Embryonic facial prominence (tissue), 1 donor: Measurements from ENCODE around the gene RIC1.
"Not testable (repeated sequence)": the region's sequence is repeated elsewhere in the genome, so short reads cannot be mapped to it uniquely, and the experiment has no call there.

ENCODE experiments used
- DNase-seq: peaks from one replicate; pipeline ENCODE4 v3.0.0-alpha.2; 2016; ENCODE audit errors: extremely low spot score

Gene RIC1

DNA sequence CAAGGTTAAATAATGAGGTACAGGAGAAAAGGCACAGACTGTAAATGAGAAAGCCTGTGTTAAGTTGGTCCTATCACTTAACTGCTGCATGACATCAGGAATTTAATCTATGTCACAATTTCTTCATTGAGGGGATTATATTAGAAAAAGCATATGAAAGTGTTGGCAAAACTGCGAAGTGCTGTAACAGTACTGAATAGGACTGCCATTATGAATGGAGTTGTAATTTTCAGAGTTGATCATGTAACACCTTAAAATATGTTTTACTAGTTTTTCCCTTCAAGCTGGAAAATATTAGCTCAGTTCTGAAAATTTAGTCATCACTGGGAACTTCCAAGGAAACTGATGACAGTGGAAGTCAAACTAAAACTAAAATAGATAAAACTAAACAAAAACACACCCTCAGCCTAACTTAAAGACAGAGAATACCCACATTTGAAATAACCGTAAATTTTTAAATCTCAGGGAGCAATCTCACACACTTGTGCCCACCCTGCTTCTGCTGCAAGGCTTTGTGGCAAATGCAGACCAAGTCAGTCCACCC lies 158.9 kb downstream of the RIC1 start:
- no peak for DNase-seq

DNA sequence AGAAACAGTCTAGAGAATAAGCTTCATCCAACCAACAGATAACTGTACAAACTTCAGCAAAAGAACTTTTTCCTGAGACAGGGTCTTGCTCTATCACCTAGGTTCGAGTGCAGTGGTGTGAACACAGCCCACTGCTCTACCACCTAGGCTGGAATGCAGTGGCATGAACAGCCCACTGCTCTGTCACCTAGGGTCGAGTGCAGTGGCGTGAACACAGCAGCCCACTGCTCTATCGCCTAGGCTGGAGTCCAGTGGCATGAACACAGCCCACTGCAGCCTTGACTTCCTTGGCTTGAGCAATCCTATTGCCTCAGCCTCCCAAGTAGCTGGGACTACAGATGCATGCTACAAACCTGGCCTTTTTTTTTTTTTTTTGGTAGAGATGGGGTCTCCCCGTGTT lies 160.6 kb downstream of the RIC1 start:
- no peak for DNase-seq

DNA sequence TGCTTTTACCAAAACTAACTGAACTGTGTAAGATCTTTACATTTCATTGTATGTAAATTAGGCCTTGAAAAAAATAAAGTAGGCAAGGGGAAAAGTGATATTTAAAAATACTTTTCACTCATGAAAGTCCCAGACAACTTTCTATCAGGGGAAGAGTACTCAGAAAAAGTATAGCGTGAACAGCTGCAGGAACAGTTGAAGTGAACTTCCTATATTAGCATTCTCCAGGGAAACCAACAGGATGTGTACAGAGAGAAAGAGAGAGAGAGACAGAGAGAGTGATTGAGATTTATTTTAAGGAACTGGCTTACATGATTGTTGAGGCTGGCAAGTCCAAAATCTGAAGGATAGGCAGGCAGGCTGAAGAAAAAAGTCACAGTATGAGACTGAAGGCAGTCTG lies 162.0 kb downstream of the RIC1 start:
- DNase-seq: no peak

DNA sequence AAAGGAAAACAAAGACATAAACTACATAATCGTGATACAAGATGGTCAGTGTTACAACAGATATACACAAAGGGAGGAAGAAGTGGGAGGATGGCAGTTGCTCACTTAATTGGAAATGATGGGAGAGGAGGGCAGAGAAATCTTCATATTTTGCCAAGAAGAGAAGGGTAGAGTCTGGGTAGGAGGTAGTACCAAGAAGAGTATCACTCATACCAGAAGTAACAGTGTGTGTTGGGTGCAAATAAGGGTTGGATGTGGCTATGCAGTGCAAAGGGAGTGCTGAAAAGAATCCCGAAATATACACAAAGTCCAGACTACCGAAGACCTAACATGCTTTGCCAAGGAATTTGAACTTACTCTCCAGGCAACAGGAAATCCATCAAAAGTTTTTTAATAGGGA lies 163.0 kb downstream of the RIC1 start:
- no peak for DNase-seq

DNA sequence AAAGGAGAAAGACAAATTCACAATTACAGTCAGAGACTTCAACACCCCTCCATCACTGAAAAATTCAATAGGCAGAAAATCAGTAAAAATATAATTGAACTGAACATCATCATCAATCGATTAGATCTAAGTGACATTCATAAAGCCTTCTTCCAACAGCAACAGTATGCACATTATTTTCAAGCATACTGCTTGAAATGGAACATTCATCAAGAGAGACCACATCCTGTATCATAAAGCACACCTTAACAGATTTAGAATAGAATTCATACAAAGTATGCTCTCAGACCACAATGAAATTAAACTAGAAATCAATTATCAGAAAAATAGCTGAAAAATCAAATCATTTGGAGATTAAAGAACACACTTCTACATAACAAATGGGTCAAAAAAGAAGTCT lies 164.9 kb downstream of the RIC1 start:
- DNase-seq: no peak

DNA sequence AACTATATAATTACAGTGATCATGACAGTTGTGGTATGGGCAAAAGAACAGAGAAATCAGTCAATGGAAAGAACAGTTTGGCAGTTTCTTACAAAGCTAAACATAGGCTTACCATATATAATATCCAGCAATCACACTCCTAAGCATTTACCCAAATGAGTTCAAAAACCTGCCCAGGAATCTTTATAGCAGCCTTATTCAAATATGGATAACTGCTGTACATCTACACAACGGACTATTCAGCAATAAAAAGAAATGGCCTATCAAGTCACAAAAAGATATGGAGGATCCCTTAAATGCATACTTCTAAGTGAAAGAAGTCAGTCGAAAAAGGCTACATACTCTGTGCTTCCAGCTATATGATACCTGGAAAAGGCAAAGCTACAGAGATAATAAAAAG lies 167.4 kb downstream of the RIC1 start:
- no peak for DNase-seq

DNA sequence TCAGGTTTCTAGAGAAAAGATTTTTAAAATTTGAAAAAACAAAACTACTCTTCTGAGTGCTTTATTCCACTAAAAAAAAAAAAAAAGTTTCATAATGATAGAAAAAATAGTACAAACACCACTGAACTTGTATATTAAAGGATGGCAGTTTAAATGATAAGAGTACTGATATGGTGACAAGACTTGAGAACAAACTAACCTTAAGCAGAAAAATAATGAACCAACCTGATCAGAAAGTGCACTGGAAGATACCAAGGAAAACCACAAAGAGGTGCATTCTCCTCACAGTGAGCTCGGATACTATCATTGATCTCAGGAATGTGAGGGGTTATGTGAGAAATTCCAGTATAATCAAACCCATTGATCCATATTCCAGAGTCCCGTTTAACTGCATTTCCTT lies 169.7 kb downstream of the RIC1 start:
- no peak for DNase-seq

DNA sequence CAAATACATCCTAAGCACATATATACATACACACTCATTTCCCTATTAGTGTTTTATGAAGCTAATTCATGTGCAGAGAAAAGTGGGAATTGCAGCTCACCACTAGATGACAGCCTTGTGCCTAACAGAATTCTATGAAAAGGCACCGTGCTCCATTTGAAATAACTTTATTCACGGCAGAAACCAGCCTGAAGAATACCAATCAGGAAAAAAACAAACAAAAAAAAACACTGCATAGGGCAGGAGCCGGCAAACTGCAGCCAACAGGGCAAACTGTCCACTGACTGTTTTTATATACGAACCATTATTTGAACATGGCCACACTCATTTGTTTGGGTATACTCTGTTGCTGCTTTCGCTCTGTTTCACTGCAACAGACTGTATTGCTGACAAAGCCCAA lies 170.4 kb downstream of the RIC1 start:
- DNase-seq: no peak

DNA sequence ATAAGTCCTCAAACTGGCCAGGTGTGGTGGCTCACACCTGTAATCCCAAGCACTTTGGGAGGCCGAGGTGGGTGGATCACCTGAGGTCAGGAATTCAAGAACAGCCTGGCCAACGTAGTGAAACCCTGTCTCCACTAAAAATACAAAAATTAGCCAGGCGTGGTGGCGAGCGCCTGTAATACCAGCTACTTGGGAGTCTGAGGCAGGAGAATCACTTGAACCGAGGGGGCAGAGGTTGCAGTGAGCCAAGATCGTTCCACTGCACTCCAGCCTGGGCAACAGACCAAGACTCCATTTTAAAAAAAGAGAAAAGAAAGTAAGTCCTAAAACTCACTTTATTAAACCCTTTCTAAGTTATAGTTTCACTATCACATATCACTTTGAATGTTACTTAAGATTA lies 171.5 kb downstream of the RIC1 start:
- not testable (repeated sequence) for DNase-seq

DNA sequence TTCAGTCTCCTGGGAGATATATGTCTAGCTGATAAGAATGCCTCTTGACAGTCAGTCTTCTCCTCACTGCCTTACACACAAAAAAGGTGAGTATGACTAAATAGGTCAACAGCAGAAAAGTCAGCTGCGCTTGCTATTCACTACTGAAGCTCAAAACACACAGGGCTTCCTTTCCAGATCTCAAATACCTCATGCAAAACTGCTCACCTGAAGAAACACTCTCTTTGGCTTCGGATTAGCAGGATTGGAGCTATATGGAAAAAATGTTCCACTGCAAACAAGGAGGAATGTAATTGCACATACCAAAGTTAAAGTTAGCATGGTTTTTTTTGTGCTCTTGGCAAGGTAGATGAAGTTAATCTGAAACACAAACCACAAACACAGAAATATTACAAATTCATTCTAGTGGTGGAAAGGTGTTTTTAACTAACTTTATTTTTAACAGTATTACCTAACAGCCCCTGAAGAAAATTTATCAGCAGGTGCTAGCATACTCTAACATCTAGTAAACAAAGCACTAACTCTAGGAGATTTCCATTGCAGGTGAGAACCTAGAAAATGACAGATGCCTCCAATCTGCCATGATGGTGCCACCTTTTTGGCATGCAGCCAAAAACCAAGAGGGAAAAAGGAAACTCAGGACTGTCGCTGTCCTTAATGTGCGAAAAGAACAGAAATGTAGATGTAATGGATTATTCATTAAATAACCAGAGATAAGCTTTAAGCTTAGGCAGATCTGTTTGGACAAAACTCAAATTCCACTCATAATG lies 172.2 kb downstream of the RIC1 start:
- peak; percentile 11 for DNase-seq

DNA sequence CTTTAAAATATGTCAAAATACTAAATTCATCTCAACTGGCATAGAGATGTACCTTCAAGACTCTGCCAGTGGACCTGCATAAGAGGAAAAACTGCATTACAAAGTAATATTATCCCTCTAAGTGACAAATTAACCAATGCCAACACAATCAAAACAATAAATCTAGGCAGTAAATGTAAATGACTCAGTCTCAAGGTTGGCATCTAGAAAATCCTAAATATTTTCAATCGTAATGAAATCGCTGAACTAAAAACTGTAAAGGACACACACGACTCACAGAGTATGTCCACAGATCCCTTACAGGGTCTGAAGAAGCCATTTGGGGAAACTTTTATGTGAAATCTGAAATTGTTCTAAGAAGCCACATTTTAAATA lies 172.8 kb downstream of the RIC1 start:
- no peak for DNase-seq

DNA sequence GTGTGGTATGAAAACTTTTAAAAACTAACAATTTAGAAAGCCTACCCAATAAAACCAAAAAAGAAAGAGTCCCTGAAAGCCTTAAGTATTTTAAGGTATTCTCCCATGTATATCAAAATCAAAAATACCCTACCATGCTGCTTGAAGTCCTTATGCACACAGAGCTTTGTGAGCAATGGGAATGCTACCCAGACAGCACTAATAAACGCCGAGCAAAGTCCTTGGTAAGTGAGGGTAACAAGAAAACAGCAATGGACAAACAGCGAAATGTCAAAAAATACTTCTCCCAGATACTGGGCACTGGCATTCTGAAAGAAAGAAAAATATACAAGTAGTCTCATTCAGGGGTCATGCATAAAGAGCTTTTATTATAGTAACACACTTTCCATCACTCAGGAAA lies 176.6 kb downstream of the RIC1 start:
- no peak for DNase-seq

DNA sequence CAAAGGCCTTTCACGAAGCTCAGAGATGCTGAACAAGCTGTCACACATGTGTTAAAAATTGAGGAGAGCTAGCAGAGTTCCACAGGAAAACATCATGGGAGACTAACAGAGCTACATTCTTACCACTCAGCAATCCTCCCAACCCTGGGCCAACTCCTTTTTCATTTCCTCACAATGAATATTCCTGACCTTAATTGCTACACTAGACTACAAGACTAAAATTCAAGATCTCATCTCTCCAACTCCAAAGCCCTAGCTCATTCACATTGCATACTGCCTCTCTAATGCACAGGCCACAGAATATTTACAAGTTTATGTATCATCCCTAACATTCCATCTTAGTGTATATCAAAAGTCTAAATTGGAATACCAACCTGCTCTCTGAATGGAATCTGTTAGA lies 182.8 kb downstream of the RIC1 start:
- DNase-seq: no peak

DNA sequence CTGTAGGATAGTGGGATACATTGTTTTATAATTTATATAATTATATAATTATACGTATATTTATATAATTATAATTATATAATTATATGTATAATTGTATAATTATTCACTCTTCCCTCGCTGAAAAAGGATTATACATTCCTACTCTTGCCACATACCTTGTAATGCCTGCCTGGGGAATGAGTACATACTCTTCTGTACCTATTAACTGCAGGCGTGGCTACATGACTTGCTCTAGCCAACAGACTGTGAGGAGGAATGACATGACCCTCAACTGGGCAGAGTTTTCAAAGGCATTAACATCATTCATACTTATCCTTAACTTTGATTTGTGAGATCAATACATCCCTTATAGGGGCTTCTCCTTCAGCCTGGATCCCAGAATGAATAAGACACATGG lies 184.9 kb downstream of the RIC1 start:
- no peak for DNase-seq

DNA sequence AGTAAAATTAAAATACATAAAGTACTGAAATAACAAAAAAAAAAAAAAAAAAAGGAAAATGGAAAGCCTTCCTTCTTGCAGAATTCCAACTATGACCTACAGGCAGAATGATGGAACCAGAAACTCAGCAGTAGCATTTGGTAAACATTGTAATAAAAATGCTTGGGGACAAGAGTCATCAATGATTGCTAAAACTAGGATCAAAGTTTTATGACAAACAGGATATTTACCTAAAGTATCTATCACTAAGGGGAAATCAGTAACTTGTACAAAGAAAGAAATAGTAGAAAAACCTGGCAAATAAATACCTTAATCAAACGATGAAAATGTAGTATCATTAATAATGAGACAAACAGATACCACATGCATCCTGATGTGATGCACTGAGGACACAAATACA lies 186.6 kb downstream of the RIC1 start:
- DNase-seq: no peak

DNA sequence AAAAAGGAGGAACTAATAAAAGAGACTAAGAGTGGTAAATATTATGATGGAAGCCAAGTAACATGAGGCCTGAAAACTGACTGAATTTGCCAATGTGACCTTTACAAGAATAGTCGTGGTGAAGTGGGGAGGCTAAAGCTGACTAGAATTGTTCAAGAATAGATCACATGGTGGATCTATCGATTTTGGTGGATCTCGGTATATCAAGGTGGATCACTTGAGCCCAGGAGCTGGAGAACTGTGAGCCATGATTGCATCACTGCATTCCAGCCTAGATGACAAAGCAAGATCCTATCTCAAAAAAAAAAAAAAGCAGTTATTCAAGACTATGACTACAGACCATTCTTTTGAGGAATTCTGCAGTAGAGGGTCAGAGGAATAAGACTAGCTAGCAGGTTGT lies 189.0 kb downstream of the RIC1 start:
- DNase-seq: no peak

DNA sequence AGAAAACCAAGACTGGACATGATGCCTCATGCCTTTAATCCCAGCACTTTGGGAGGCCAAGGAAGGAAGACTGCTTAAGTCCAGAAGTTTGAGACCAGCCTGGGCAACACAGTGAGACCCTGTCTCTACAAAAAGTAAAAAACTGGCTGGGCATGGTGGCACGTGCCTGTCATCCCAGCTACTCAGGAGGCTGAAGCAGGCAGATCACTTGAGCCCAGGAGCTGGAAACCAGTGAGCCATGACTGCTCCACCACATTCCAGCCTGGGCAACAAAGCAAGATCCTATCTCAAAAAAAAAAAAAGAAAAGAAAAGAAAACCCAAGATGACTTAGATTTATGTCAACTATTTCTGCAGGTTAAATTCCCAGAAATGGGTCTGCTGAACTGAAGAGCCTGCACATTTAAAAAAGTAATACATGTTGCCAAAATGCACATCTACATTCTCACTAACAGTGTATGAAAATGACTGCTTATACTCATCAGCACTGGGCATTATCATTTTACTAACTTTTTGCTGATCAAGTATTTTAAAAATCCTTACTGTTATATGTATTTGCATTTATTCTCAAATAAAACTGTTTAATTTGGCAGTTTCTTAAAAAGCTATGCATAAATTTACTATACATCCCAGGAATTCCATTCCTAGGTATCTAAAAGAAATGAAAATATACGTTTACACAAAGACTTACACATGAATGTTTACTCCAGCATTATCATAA lies 189.7 kb downstream of the RIC1 start:
- no peak for DNase-seq

DNA sequence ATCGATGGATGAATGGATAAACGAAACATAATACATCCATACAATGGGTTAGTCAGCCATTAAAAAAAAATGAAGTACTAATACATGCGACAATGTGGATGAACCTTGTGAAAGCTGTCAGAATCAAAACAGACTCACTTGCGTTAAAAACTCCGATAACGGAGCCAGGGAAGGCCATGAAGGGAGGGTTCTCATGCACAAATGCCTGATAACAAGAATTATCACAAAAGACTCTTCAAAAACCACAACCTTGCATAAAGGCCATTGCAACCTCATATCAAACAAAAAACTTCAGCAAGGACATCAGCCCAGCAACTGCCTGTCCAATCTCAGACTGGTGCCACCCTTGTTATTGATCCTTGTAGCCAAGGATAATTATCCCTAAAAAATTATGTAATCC lies 190.3 kb downstream of the RIC1 start:
- no peak for DNase-seq

DNA sequence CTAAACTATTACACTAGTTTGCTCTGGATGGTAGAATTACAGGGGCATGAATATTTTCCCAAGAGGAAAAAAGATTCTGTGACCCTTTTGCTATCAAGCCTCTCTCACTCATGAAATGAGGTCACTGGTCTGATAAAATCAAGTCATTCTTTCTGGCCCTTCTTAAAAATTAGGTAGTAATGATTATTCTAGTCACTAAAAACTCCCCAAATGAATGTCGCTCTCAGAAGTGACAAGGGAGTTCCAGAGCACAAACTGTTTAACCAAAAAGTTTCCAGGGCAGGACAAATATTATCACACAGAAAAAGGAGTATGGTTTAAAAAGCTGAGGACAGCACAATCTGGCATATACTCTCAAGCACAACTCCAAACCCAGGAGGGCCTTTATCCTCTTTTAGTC lies 191.5 kb downstream of the RIC1 start:
- no peak for DNase-seq

DNA sequence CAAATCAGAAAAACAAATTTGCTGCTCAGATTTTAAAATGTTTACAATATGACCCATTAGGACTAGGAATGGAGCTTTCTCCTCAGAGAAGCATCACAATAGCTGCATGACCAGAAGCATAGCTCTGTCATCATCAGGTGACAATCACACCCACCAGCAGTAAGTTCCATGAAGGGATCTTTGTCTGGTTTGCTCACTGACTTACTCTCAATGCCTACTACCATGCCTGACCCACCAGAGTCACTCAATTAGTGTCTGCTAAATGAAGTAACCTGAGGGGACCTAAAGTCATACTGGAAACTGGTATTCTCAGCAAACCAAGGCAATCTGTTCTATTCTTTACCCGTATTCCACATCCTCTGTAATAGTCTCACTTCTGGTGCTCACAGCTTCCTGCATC lies 196.3 kb downstream of the RIC1 start:
- DNase-seq: no peak
